ENCODE results near the gene LRWD1.

LRWD1 gene

DNA sequence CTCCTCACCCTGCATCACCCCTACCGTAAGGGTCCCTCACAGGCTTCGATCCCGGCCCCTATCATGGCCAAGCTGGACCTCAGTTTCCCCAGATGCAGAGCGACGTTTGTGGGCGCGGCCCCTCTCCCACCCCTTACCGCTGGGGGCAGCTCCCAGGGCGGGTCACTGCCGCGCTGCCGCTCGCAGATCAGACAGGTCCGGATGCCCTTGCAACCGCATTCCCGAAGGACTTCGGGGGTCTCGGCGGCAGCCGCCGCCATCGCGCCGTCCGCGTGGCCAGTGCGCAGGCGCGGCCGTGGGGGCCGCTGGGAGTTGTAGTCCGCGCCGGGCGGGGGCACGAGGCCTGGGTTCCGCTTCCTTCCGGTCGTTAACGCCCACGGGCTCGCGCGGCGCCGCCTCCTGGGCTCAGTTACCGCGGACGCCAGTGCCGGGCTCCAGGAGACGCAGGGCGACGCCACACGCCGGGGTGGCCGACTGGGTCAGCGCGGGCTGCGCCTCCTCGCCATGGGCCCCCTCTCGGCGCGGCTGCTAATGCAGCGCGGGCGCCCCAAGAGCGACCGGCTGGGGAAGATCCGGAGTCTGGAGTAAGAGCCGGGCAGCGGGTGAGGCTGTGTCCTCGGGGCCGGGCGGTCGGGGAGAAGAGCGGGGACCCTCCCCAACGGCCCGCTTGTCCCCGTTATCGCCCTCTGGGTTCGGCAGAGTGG lies at the start of gene LRWD1, which contains the start of gene ALKBH4:
TSS of gene LRWD1 (plus strand) at position 408 of the 704 bp plus-strand sequence. CDS start at position 505, 97 bp downstream.
TSS of gene ALKBH4 (minus strand) at position 287 of the 704 bp plus-strand sequence. CDS start at position 260, 27 bp downstream.
- Histone ChIP-seq H3K36me3 (replicated peaks) (peaks cover 12% of the 10 kb centered on the region), H3K4me3 (ENCODE audit: low read depth, low read length) (peak within 1 kb of the TSS; percentile 100), H3K27ac (peak within 1 kb of the TSS; percentile 69), H3K27me3 (replicated peaks) (no peaks in the 10 kb centered on the region)
- TF ChIP-seq, protein P1, sequence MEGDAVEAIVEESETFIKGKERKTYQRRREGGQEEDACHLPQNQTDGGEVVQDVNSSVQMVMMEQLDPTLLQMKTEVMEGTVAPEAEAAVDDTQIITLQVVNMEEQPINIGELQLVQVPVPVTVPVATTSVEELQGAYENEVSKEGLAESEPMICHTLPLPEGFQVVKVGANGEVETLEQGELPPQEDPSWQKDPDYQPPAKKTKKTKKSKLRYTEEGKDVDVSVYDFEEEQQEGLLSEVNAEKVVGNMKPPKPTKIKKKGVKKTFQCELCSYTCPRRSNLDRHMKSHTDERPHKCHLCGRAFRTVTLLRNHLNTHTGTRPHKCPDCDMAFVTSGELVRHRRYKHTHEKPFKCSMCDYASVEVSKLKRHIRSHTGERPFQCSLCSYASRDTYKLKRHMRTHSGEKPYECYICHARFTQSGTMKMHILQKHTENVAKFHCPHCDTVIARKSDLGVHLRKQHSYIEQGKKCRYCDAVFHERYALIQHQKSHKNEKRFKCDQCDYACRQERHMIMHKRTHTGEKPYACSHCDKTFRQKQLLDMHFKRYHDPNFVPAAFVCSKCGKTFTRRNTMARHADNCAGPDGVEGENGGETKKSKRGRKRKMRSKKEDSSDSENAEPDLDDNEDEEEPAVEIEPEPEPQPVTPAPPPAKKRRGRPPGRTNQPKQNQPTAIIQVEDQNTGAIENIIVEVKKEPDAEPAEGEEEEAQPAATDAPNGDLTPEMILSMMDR (IDR thresholded peaks at IDR 0.05; ENCODE audit: low read depth, low read length, missing control alignments), result no peak
- in situ Hi-C loops (cut with HindIII; ENCODE audit: low pct_ligation_motif_present, low sequenced_read_pairs), result no loop called here
- peak; percentile 81 for DNase-seq

DNA sequence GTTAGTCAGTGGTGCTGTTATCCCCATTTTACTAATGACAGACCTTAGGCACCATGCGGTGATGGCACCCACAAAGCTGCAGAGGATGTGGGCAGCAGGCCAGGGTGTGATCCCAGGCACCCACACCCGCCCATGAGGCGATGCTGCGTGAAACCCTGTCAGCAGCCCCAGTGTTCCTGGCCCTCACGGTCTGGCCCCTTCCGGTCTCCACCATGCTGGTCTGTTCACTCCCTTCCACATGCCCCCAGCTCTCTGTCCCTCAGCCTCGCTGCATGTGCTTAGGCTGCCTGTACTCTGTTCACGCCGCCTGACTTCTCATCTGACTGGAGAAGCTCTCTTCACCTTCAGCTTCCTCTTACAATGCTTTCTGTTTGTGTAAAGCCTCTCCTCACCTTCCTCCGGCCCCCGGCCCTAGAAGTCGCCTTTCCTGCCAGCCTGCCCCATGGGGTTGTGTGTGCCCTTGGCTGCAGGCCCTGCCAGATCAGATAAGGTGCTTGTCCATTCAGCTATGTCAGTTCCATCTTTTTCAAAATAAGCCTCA lies 49.0 kb upstream of the LRWD1 start:
- DNase-seq, result no peak
- no peaks in the 10 kb centered on the region for H3K27me3 ChIP-seq (replicated peaks)
- no peak overlapping the region for H3K4me3 ChIP-seq (ENCODE audit: low read depth, low read length)
- in situ Hi-C loops (cut with HindIII; ENCODE audit: low pct_ligation_motif_present, low sequenced_read_pairs), result no loop called here
- TF ChIP-seq, protein P1 (IDR thresholded peaks at IDR 0.05; ENCODE audit: low read depth, low read length, missing control alignments), result no peak
- H3K36me3 ChIP-seq (replicated peaks), result peaks cover 51% of the 10 kb centered on the region
- no peak overlapping the region for H3K27ac ChIP-seq

DNA sequence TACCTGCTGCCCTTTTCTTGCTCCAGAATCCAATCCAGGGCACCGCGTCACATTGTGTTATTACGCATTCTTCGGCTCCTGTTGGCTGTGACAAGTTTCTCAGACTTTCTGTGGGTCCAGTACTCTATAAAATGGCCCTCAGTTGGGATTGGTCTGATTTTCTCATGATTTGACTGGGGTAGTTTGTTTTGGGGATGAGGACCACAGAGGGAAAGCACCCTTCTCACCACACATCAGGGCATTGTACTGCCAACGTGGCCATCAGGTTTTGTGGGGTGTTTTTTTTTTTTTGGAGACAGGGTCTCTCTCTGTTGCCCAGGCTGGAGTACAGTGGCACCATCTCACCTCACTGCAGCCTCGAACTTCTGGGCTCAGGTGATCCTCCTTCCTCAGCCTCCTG lies 48.4 kb upstream of the LRWD1 start:
- Histone ChIP-seq H3K4me3 (ENCODE audit: low read depth, low read length) (no peak overlapping the region), H3K27ac (no peak overlapping the region), H3K27me3 (replicated peaks) (no peaks in the 10 kb centered on the region), H3K36me3 (replicated peaks) (peaks cover 52% of the 10 kb centered on the region)
- DNase-seq, result no peak
- TF ChIP-seq, protein P1 (IDR thresholded peaks at IDR 0.05; ENCODE audit: low read depth, low read length, missing control alignments), result no peak
- in situ Hi-C loops (cut with HindIII; ENCODE audit: low pct_ligation_motif_present, low sequenced_read_pairs), result no loop called here

DNA sequence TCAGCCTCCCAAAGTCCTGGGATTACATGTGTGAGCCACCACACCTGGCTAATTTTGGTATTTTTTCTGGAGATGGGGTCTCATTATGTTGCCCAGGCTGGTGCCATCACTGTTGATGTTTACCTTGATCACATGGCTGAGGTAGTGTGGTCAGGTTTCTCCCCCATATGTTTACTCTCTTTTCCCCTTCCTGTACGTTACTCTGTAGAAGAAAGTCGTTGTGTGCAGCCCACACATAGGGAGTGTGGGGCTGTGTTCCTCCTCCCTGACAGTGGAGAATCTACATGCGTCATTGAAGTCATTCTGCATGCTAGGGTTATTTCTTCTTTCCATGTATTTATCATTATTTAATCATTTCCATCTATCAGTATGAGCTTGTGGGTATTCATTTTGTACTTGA lies 47.7 kb upstream of the LRWD1 start:
- in situ Hi-C loops (cut with HindIII; ENCODE audit: low pct_ligation_motif_present, low sequenced_read_pairs), result no loop called here
- DNase-seq, result no peak
- H3K27ac ChIP-seq, result no peak overlapping the region

DNA sequence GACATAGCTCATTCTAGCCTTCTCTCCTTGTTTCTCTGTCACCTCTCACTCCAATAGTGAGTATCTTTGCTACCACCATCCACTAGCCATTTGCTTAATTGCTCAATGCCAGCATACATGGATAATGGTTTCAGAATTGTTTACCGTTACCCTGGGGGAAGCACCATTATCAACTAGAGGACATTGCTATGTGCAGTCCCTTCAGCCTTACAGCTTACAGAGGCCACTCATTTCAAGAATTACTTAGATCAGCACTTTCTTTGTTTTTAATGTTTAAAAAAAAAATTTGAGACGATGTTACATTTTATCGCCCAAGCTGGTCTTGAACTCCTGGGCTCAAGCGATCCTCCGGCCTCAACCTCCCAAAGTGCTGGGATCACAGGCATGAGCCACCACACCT lies 46.2 kb upstream of the LRWD1 start:
- Histone ChIP-seq H3K36me3 (replicated peaks) (peaks cover 38% of the 10 kb centered on the region), H3K4me3 (ENCODE audit: low read depth, low read length) (no peak overlapping the region), H3K27me3 (replicated peaks) (no peaks in the 10 kb centered on the region), H3K27ac (no peak overlapping the region)
- no peak for DNase-seq
- TF ChIP-seq, protein P1 (IDR thresholded peaks at IDR 0.05; ENCODE audit: low read depth, low read length, missing control alignments), result no peak
- in situ Hi-C loops (cut with HindIII; ENCODE audit: low pct_ligation_motif_present, low sequenced_read_pairs), result no loop called here

More for the DNA sequence above, 47.7 kb upstream of the LRWD1 start:
- TF ChIP-seq, protein P1 (IDR thresholded peaks at IDR 0.05; ENCODE audit: low read depth, low read length, missing control alignments), result no peak
- Histone ChIP-seq H3K36me3 (replicated peaks) (peaks cover 48% of the 10 kb centered on the region), H3K27me3 (replicated peaks) (no peaks in the 10 kb centered on the region), H3K4me3 (ENCODE audit: low read depth, low read length) (no peak overlapping the region)

Data from brain microvascular endothelial cell (primary cell).